GM03348 (cell line): ENCODE measurements around the gene FSD2.

Experiments used
- DNase-seq: peaks from one replicate; pipeline ENCODE4 v3.0.0; 2012; ENCODE audit warnings: low spot score

Gene FSD2

GRCh38 chr15:82805994-82806406 is at the start of gene FSD2:
Gene FSD2, minus strand, starts transcription at chr15:82806069. Its CDS starts 18,679 bp downstream, at chr15:82787390.
- no peak for DNase-seq

- no peak for DNase-seq
Observed at GRCh38 chr15:82854554-82854953, 48.7 kb upstream of the FSD2 start.

- DNase-seq = no peak
Observed at GRCh38 chr15:82852941-82853561, 47.2 kb upstream of the FSD2 start.

GRCh38 chr15:82851981-82852511 is 46.2 kb upstream of the FSD2 start:
- peak; percentile 36 for DNase-seq

- DNase-seq = no peak
Observed at GRCh38 chr15:82851306-82851850, 45.5 kb upstream of the FSD2 start.

GRCh38 chr15:82850731-82851130 is 44.9 kb upstream of the FSD2 start:
- no peak for DNase-seq

GRCh38 chr15:82849556-82850512 is 44.0 kb upstream of the FSD2 start:
- DNase-seq = peak; percentile 89

GRCh38 chr15:82848241-82848993 is 42.5 kb upstream of the FSD2 start:
- DNase-seq = no peak

- no peak for DNase-seq
Observed at GRCh38 chr15:82847703-82848102, 41.8 kb upstream of the FSD2 start.

- DNase-seq = no peak
Observed at GRCh38 chr15:82846621-82847020, 40.8 kb upstream of the FSD2 start.

GRCh38 chr15:82845686-82846085 is 39.8 kb upstream of the FSD2 start:
- no peak for DNase-seq

GRCh38 chr15:82843566-82843965 is 37.7 kb upstream of the FSD2 start:
- no peak for DNase-seq

- DNase-seq = no peak
Observed at GRCh38 chr15:82840166-82840565, 34.3 kb upstream of the FSD2 start.

GRCh38 chr15:82839136-82839535 is 33.3 kb upstream of the FSD2 start:
- DNase-seq = no peak

- DNase-seq = no peak
Observed at GRCh38 chr15:82838096-82838735, 32.3 kb upstream of the FSD2 start.

GRCh38 chr15:82835391-82835917 is 29.6 kb upstream of the FSD2 start:
- DNase-seq = no peak

GRCh38 chr15:82833362-82833682 is 27.5 kb upstream of the FSD2 start:
- no peak for DNase-seq

- DNase-seq = peak; percentile 86
Observed at GRCh38 chr15:82832601-82833361, 26.9 kb upstream of the FSD2 start.

- DNase-seq = no peak
Observed at GRCh38 chr15:82831894-82832600, 26.2 kb upstream of the FSD2 start.
